Measurements from ENCODE around the gene LRMDA.

LRMDA gene

DNA sequence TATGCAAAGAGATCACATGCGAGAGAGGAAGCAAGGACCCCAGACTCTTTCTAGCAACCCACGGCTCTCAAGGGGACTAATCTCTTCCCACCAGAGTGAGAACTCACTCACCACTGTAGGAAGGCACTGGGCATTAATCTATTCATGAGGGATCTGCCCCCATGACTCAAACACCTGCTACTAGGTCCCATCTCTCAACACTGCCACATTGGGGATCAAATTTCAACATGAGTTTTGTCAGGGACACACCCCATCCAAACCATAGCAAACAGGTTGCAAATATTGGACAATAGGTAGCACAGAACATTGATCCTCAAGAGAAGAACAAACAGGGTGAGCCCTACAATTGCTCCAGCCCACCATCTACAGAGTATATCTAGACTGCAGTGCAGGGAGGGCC, 740.6 kb downstream of the LRMDA start:
- DNase-seq (ENCODE audit: low spot score): no peak

DNA sequence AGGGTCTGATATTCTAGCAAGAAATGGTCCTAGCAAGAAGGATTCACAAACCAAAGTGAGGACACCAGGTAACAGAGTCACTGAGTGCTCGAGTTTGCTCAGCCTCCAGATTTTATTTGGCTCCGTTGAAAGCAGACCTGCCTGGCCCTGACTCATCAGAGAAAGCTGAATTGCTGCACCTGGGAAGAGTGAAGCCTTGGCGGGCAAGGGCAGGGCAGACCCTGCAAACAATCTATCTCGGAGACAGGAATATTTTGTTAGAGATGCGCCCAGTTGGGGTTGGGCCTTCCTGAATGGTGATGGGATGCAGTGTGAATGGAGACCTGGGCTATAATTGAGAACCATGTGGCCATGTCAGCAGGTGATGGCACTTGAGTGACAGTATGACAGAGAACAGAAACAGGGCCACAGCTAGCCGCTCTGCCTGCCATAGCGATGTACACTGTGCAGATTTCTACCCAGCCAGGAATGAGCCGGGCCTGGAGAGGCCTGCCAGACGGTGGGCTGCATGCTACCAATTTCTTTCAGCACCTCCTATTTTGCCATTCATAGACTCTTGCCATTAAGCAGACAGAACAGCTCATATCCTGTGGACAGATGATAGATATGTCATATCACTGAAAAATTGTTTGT, 744.2 kb downstream of the LRMDA start:
- no peak for DNase-seq (ENCODE audit: low spot score)

GRCh38 chr10:76176166-76176550, 744.7 kb downstream of the LRMDA start:
- DNase-seq (ENCODE audit: low spot score): no peak

DNA sequence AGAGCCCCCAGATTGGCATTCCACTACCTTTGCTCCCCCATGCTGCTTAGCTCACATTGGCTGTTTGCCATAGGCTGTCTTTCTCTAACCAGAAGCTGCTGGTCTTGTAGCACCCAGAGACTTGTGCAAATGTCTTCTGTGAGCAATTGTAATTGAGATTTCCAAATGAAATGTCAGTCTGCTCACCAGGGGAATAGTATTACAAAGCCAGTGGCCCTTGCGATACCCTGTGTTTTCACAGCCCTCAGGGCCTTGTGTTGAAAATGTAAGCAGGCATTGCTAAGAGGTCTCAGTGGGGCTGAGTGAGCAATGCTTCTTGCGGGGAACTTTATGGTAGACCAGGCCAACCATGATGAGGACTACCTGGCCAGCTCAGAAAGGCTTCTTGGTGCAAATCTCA, 746.5 kb downstream of the LRMDA start:
- DNase-seq (ENCODE audit: low spot score): no peak

DNA sequence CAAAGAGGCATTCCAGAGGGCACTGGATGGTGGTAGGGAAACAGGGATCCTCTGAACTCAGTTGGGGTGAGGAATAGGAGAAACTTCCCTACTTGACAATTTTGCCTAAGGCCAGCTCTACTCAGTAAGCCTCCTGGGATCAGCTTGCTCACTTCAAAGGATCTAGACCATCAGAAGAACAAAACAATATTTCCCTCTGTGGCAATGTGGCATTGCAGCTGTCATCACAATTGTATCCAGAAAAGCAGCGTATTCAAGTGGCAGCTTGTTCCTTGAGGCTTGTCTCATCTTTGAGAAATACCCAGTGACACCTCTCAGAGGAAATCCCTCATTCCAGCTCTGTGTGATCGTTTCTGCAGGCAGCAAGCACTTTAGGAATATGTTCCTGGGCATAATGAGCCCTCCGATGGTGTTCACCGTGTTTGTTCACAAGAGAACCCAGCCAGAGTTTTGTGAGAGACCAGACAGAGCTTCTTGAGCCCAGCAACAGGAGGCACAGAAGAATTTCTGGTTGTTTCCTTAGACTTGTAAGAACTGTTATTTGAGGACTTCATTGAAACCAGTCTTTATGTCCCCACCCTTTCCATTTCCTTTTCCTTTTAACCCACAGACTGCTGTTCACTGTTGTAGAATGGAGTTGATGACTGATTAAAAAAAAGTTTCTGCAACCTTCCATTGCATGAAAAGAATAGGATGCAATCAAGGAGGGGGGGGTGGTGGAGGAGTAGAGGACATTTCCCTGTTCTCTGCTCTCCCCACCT, 747.3 kb downstream of the LRMDA start:
- DNase-seq (ENCODE audit: low spot score): no peak

DNA sequence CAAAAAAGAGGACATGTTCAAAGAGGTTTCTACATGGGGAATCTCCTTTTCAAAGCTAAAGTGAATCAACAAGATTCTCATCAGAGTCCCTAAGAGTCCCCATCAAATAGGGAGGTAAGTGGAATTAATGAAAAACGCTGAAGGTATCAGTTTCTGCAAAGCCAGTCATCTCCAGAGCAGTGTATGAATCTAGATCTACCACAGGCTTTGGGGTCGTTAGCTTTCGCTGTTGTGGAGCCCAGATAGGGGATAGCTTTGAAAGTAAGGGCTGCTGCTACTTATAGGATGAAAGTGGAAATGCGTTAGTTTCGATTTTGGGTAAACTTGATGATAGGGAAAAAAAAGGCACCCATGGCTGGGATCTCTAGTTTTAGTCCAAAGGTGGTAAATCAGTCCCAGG, 748.4 kb downstream of the LRMDA start:
- no peak for DNase-seq (ENCODE audit: low spot score)

GRCh38 chr10:76184647-76185046, 753.2 kb downstream of the LRMDA start:
- no peak for DNase-seq (ENCODE audit: low spot score)

DNA sequence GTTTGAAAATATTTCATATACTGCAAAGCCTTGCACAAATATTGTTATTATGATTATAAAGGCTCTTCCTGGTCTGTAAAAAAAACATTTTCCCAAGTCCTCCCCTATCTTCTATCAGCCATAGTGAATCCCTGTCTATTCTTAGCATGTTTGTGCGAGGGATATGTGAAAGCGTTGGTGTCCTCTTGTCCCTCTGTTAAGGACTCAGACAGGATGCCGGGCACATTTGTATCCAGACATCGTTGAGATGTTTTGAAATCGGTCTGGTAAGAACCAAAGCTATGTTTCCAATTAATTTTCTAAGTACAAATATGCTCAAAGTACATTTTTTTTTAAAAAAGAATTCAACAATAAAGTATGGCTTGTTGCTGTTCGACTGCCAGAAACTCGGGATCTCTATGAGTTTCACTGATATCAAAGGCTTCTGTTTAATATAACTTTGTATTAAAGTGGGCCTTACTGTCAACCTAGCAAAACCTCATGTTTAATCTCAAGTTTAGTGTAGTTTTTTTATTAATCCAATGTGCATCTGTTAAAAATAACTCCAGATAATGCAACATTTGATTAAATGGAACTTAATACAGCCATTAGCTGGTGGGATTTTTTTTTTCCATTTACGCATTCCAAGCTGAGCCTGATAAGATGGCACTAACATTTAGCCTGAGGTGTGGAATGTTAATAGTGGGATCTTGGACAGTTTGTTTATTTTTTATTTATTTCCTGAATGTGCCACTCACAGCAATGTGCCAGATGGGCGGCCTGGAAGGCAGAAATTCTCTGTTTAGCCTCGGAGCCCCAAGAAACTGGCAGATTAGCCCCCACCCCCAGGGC, 754.3 kb downstream of the LRMDA start:
- DNase-seq (ENCODE audit: low spot score): no peak

- no peak for DNase-seq (ENCODE audit: low spot score)
Measured at GRCh38 chr10:76188216-76188615, 756.8 kb downstream of the LRMDA start.

DNA sequence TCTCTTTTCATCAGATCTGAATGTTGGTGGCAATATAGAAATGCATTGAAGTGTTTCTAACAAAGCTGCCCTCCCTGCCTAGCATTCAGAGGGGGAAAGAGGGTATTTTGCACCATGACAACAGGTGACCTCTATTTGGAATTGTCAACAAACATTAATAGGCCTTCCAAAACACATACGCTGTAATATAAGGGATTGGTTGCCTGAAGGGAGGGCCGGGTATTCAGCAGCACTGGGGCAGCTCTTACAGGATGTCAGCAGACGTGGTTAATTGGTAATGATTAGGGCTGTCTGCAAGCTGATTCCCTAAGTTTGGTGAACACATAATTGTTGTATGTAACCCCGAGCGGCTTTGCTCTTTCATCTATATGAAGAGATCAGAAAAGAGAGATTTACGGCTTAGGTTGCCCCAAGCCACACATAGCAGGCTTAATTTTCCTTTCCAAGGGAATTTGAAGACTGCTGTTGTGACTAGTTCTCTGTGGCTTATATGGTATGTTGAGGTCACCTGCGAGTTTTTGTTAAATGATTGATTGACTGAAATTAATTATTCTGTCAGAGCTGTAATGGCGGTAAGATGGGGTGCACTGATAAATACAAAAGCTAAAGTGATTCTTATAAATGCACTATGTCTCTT, 759.3 kb downstream of the LRMDA start:
- no peak for DNase-seq (ENCODE audit: low spot score)

- DNase-seq (ENCODE audit: low spot score): no peak
Measured at GRCh38 chr10:76191336-76191735, 759.9 kb downstream of the LRMDA start.

DNA sequence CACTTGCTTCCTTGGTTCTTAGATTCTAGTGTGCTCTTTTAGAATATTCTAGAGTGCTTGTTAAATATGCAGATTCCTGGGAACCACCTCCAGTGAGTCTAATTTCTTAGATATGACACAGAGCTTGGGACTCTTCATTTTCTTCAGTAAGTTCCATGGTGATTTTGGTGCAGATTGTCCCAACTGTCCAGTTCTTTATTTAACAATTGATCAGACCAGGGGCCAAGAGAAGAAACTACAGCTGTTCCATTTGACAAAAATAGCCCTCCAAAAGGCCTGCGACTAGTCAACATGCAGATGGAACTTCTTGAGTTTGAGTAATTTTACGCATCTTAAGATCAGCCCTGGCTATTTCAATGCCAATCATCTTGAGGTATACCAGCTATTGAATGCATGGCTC, 760.7 kb downstream of the LRMDA start:
- no peak for DNase-seq (ENCODE audit: low spot score)

GRCh38 chr10:76192694-76193320, 761.4 kb downstream of the LRMDA start:
- DNase-seq (ENCODE audit: low spot score): no peak

DNA sequence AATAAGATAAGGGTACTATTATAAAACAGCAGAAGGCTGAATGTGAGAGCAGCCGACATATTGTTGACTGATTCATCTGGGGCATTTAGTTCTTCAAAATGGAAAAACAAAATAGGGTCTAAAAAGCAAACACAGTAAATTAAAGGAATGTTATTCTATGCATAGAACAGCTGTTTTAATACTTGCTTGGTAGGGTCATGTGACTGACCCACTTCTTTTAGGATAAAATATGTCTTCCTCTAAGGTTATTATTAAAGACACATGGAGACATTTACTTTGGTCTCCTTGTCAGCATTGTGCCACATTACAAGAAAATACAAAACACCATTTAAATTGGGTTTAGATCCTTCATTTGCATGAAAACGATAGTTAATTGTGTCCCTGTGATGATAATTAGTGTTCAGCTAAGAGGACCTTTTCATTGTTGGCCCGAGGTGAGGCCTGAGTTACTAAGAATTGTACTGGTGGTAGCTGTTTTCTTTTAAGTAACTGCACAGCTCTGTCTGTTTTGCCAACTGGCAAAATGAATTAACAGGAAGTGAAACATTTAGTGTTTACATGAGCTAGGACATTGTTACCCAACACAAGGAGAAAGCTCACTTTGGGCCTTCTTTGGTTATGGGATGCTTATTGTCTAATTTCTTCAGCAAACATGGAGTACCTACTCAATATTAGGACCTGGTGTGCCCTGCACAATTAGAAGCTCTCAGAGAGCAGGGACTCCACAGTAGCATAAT, 764.4 kb downstream of the LRMDA start:
- no peak for DNase-seq (ENCODE audit: low spot score)

DNA sequence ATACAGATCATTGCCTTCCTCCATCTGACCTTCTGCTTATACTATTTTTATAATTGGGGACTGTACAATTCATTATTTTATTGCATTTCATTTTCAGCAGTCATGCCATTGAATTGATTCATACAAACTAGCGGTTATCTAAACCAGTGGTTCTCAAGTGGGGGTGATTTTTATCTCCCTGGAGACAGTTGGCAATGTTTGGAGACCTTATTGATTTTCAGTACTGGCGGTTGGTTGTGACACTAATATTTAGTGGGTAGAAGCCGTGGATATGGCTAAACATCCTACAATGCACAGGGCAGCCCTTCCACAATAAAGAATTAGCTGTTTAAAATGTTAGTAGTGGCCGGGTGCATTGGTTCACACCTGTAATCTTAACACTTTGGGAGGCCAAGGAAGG, 765.9 kb downstream of the LRMDA start:
- no peak for DNase-seq (ENCODE audit: low spot score)

GRCh38 chr10:76198287-76199035, 767.0 kb downstream of the LRMDA start:
- no peak for DNase-seq (ENCODE audit: low spot score)

GRCh38 chr10:76201962-76202361, 770.5 kb downstream of the LRMDA start:
- DNase-seq (ENCODE audit: low spot score): no peak

- DNase-seq (ENCODE audit: low spot score): no peak
Measured at GRCh38 chr10:76202777-76203176, 771.4 kb downstream of the LRMDA start.

GRCh38 chr10:76205361-76205760, 773.9 kb downstream of the LRMDA start:
- no peak for DNase-seq (ENCODE audit: low spot score)

DNA sequence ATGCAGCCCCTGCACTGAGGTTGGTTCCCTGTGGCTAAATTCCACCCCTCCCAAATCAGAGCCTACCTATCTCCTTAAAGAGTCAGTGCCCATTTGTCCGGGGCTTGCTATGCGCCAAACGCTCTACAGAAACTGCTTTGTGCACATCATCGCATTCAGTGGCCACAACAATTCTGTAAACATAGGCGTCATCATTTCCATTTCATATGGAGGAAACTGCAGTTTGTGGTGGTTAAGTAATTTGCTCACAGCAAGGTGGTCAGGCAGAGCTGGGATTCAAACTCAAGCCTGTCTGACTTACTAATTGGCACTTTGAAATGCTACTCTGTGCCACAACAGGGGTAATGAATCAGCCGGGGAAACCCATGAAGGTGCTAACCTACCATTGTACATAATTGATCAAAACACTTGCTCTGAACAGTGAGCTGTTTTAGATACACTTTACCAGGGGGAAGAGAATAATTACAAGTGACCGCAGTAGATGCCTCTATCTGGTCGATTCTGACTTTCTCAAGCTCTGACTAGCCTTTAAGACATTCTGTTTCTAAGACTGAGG, 775.5 kb downstream of the LRMDA start:
- no peak for DNase-seq (ENCODE audit: low spot score)
